A673 (cell line): Measurements from ENCODE around the gene ZMYM4.

Experiments
- EZH2 ChIP-seq: fragments of 200-600 bp; sonication (generic); IDR thresholded peaks from 2 replicates; pipeline ENCODE4 v1.6.1; 2017; ENCODE audit warnings: borderline replicate concordance, low read depth, mild to moderate bottlenecking, mixed read lengths, antibody characterized with exemption, low read length; ENCODE audit not compliant: poor library complexity, severe bottlenecking
- TF ChIP-seq, protein P1 (sequence below): fragments of 300-800, 200-600 bp; sonication (generic); conservative IDR thresholded peaks from 2 replicates; pipeline ENCODE4 v1.5.1; 2017; ENCODE audit warnings: low read depth, mild to moderate bottlenecking, antibody characterized with exemption, low read length, moderate library complexity, mixed read lengths

DNA sequence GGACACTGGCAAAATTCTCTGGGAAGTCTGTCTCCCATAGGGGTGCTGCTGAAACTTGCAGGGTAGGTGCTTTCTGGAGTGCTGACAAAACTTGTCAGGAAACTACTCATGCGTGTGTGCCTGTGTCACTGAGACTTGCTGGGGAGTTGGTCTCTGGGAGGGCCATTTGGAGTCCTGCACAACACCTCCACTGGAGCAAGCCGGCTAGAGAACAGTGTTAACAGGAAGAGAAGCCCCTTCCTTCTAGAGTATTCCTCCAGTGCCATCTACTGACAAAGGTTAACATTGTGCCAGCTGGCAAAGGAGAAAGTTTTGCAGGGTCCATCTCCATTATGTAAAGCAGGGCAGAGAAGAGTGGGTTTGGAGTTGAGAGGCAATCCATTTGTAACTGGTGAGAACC is 30.0 kb downstream of the ZMYM4 start:
- TF ChIP-seq, protein P1, sequence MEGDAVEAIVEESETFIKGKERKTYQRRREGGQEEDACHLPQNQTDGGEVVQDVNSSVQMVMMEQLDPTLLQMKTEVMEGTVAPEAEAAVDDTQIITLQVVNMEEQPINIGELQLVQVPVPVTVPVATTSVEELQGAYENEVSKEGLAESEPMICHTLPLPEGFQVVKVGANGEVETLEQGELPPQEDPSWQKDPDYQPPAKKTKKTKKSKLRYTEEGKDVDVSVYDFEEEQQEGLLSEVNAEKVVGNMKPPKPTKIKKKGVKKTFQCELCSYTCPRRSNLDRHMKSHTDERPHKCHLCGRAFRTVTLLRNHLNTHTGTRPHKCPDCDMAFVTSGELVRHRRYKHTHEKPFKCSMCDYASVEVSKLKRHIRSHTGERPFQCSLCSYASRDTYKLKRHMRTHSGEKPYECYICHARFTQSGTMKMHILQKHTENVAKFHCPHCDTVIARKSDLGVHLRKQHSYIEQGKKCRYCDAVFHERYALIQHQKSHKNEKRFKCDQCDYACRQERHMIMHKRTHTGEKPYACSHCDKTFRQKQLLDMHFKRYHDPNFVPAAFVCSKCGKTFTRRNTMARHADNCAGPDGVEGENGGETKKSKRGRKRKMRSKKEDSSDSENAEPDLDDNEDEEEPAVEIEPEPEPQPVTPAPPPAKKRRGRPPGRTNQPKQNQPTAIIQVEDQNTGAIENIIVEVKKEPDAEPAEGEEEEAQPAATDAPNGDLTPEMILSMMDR, result peak; percentile 40; the same call in 1 of the 2 replicates
- no peak for TF ChIP-seq EZH2
